ENCODE results near the gene ADARB1. TPM values are rescaled to one million over a fixed set of nuclear protein-coding genes. Genes with fewer than 3 reads are reported as not detected.
"Not testable (repeated sequence)": the region's sequence is repeated elsewhere in the genome, so short reads cannot be mapped to it uniquely, and the experiment has no call there.

Gene ADARB1
- polyA plus RNA-seq, 1 of the 3 experiments (the other 2 are of a cell fraction): 7.8 TPM

- TF ChIP-seq JUND (IDR thresholded peaks at IDR 0.05) (no peak), GABPA (IDR thresholded peaks at IDR 0.05; ENCODE audit: low read depth) (no peak), USF2 (IDR thresholded peaks at IDR 0.05; ENCODE audit: borderline replicate concordance, low read depth, low read length) (no peak)
These were observed 66.1 kb downstream of the ADARB1 start (continued) for GRCh38 chr21:45140346-45140940.

GRCh38 chr21:45140944-45141343 lies 66.6 kb downstream of the ADARB1 start:
- not testable (repeated sequence) for H3K4me3 ChIP-seq (ENCODE audit: low read depth in 2 of 2, low read length in 1 of 2); H2AFZ ChIP-seq (ENCODE audit: low read depth); H3K9ac ChIP-seq; H3K4me1 ChIP-seq (ENCODE audit: control insufficient read depth in 1 of 2, insufficient read depth in 2 of 2, low read depth in 1 of 2, low read length in 1 of 2); H3F3A ChIP-seq (replicated peaks; ENCODE audit: insufficient read depth); DNase-seq; H3K36me3 ChIP-seq (replicated peaks in 1 of 2; ENCODE audit: control insufficient read depth in 1 of 2, insufficient read depth in 2 of 2, low read length in 1 of 2); H4K20me1 ChIP-seq (ENCODE audit: insufficient read depth); H3K9me2 ChIP-seq; H3K27me3 ChIP-seq (ENCODE audit: insufficient read depth); H3K27ac ChIP-seq (ENCODE audit: low read depth in 2 of 2, low read length in 1 of 2); H3K79me2 ChIP-seq (ENCODE audit: insufficient read depth); H3K4me2 ChIP-seq; H3K9me3 ChIP-seq
- ChIA-PET POLR2A (interaction anchor here (1.6 kb wide), 1 partner anchor 147 kb away, joined by 4 read pairs; the partner anchor contains the start of gene POFUT2), CTCF (interaction anchor here (0.6 to 8.8 kb wide), 62 partner anchors 9 to 681 kb away, joined by 3 to 357 read pairs (median 7); partner anchors contain the start of gene POFUT2)
- WGBS (ENCODE audit: low lambda C conversion rate): 93% methylated on average over 4 of the region's 4 CpGs

- no peak for TF ChIP-seq NFIC (IDR thresholded peaks at IDR 0.05; ENCODE audit: borderline replicate concordance)
- TF ChIP-seq RCOR1 (IDR thresholded peaks at IDR 0.05; ENCODE audit: low read length): no peak
- TF ChIP-seq TEAD4 (IDR thresholded peaks at IDR 0.05; ENCODE audit: borderline replicate concordance, insufficient read depth): no peak
- no peak for TF ChIP-seq PBX3 (IDR thresholded peaks at IDR 0.05)
- no peak for TF ChIP-seq MXI1 (IDR thresholded peaks at IDR 0.05; ENCODE audit: low read depth, low read length)
- TF ChIP-seq REST (IDR thresholded peaks at IDR 0.05; ENCODE audit: low read depth, low read length): no peak
- TF ChIP-seq JUND (IDR thresholded peaks at IDR 0.05): no peak
- no peak for TF ChIP-seq SMC3 (IDR thresholded peaks at IDR 0.05; ENCODE audit: low read depth, low read length)
- no peak for TF ChIP-seq POLR2AphosphoS5 (IDR thresholded peaks at IDR 0.05; ENCODE audit: low read depth, low read length)
- no peak for TF ChIP-seq FOSL2 (IDR thresholded peaks at IDR 0.05; ENCODE audit: borderline replicate concordance, low read depth)
- no peak for TF ChIP-seq USF2 (IDR thresholded peaks at IDR 0.05; ENCODE audit: borderline replicate concordance, low read depth, low read length)
- Histone ChIP-seq H3K27me3 (ENCODE audit: insufficient read depth) (no peaks in the 10 kb centered on the region), H3K9me2 (no peaks in the 10 kb centered on the region), H3F3A (replicated peaks; ENCODE audit: insufficient read depth) (peaks cover 4% of the 10 kb centered on the region), H3K4me2 (no peak overlapping the region), H3K27ac (ENCODE audit: low read depth in 2 of 2, low read length in 1 of 2) (no peak overlapping the region), H3K36me3 (replicated peaks in 1 of 2; ENCODE audit: control insufficient read depth in 1 of 2, insufficient read depth in 2 of 2, low read length in 1 of 2) (no peaks in the 10 kb centered on the region), H4K20me1 (ENCODE audit: insufficient read depth) (no peaks in the 10 kb centered on the region), H3K4me1 (ENCODE audit: control insufficient read depth in 1 of 2, insufficient read depth in 2 of 2, low read depth in 1 of 2, low read length in 1 of 2) (peaks cover 4 to 12% of the 10 kb centered on the region in 2 experiments; a peak in 3 of 4 replicates), H3K4me3 (ENCODE audit: low read depth in 2 of 2, low read length in 1 of 2) (no peak overlapping the region), H2AFZ (ENCODE audit: low read depth) (no peak overlapping the region), H3K79me2 (ENCODE audit: insufficient read depth) (no peaks in the 10 kb centered on the region), H3K9me3 (no peaks in the 10 kb centered on the region), H3K9ac (no peak overlapping the region)
- WGBS (ENCODE audit: low lambda C conversion rate): 88% methylated on average over 1 of the region's 5 CpGs
- DNase-seq: no peak
- CTCF ChIA-PET: interaction anchor here (1.1 to 8.8 kb wide), 31 partner anchors 9 to 680 kb away, joined by 3 to 357 read pairs (median 20); partner anchors contain the start of gene POFUT2
- POLR2A ChIA-PET: interaction anchor here (1.6 kb wide), 1 partner anchor 146 kb away, joined by 4 read pairs; the partner anchor contains the start of gene POFUT2
These were observed 67.1 kb downstream of the ADARB1 start for GRCh38 chr21:45141507-45141906.
